Muscle of leg (tissue), 11 donors: Measurements from ENCODE around the gene KCNJ13. TPM values are rescaled to one million over a fixed set of nuclear protein-coding genes. Genes with fewer than 3 reads are reported as not detected.
A peak's percentile ranks its signal among the peaks of the same experiment; 100 is the strongest.

Experiments
- DNase-seq: peaks from one replicate; pipeline ENCODE4 v3.0.0; 2013
- H3K27ac ChIP-seq: one replicate; pipeline ENCODE4 v1.5.1; 2013; ENCODE audit warnings: mild to moderate bottlenecking, low read length, control low read depth
- H3K27me3 ChIP-seq: one replicate; pipeline ENCODE4 v1.6.1; 2013; ENCODE audit warnings: low read length; ENCODE audit not compliant: control insufficient read depth, insufficient read depth
- H3K36me3 ChIP-seq: one replicate; pipeline ENCODE4 v1.6.1; 2013; ENCODE audit warnings: low read length; ENCODE audit not compliant: control insufficient read depth, insufficient read depth
- H3K4me1 ChIP-seq: one replicate; pipeline ENCODE4 v1.6.1; 2013; ENCODE audit warnings: low read length; ENCODE audit not compliant: control insufficient read depth, insufficient read depth
- H3K4me3 ChIP-seq: one replicate; pipeline ENCODE4 v1.5.1; 2013; ENCODE audit warnings: low read length, control low read depth
- H3K9me3 ChIP-seq: replicated peaks from 2 replicates; pipeline ENCODE4 v1.6.1; 2013; ENCODE audit warnings: low read depth, low read length; ENCODE audit not compliant: control insufficient read depth
- WGBS: methylation state at CpG from one replicate; pipeline ENCODE4 v1.1.5; 2013; ENCODE audit warnings: missing lambda C conversion rate; ENCODE audit not compliant: insufficient coverage; 5-methylcytosine and 5-hydroxymethylcytosine counted together
- polyA plus RNA-seq, 8 donors: library from polyadenylated mRNA; unstranded; fragments of 120-200 nt; gene quantifications; one replicate each; pipeline versions ENCODE4 v1.2.1 to v1.2.3, GENCODE V29; 2013; ENCODE audit warnings: inconsistent platforms in 1 of 8, low replicate concordance in 1 of 8; ENCODE audit not compliant: insufficient read length in 8 of 8, insufficient read depth in 1 of 8
- total RNA-seq: library from RNA; stranded (reverse); fragments of 120-200 nt; gene quantifications from one replicate; pipeline ENCODE4 v1.2.4, GENCODE V29; 2013

KCNJ13 gene
- total and polyA plus RNA-seq, 9 donors, result 0.12 to 0.90 (median 0.20) TPM; not detected in 2

- WGBS, result no CpG with 5 or more reads among the region's 2 CpGs
- H3K36me3 ChIP-seq, result peaks cover 13% of the 10 kb centered on the region
Measured at GRCh38 chr2:232772531-232772930, 3.8 kb downstream of the KCNJ13 start.

GRCh38 chr2:232771870-232772269 is 4.5 kb downstream of the KCNJ13 start:
- no peaks in the 10 kb centered on the region for H3K4me1 ChIP-seq
- no peak overlapping the region for H3K27ac ChIP-seq
- H3K9me3 ChIP-seq, result no peaks in the 10 kb centered on the region
- DNase-seq, result no peak
- no peaks in the 10 kb centered on the region for H3K27me3 ChIP-seq
- peaks cover 16% of the 10 kb centered on the region for H3K36me3 ChIP-seq
- no CpG with 5 or more reads among the region's 1 CpG for WGBS
- no peak overlapping the region for H3K4me3 ChIP-seq

More at GRCh38 chr2:232772531-232772930, 3.8 kb downstream of the KCNJ13 start:
- Histone ChIP-seq H3K27me3 (no peaks in the 10 kb centered on the region), H3K9me3 (no peaks in the 10 kb centered on the region), H3K4me3 (no peak overlapping the region), H3K27ac (no peak overlapping the region), H3K4me1 (no peaks in the 10 kb centered on the region)
- DNase-seq, result no peak

- no peak for DNase-seq
- no peaks in the 10 kb centered on the region for H3K27me3 ChIP-seq
- no peak overlapping the region for H3K4me3 ChIP-seq
- H3K27ac ChIP-seq, result no peak overlapping the region
- H3K36me3 ChIP-seq, result peaks cover 16% of the 10 kb centered on the region
- H3K9me3 ChIP-seq, result no peaks in the 10 kb centered on the region
- H3K4me1 ChIP-seq, result no peaks in the 10 kb centered on the region
Measured at GRCh38 chr2:232770207-232770606, 6.2 kb downstream of the KCNJ13 start.

GRCh38 chr2:232767866-232768265 is 8.5 kb downstream of the KCNJ13 start:
- no CpG with 5 or more reads among the region's 1 CpG for WGBS
- Histone ChIP-seq H3K27ac (no peak overlapping the region), H3K9me3 (no peaks in the 10 kb centered on the region), H3K36me3 (peaks cover 23% of the 10 kb centered on the region), H3K4me1 (no peaks in the 10 kb centered on the region), H3K27me3 (no peaks in the 10 kb centered on the region), H3K4me3 (no peak overlapping the region)
- DNase-seq, result no peak

GRCh38 chr2:232761301-232761907 is 15.0 kb downstream of the KCNJ13 start:
- Histone ChIP-seq H3K27ac (no peak overlapping the region), H3K4me1 (no peaks in the 10 kb centered on the region), H3K9me3 (no peaks in the 10 kb centered on the region), H3K36me3 (peaks cover 15% of the 10 kb centered on the region), H3K4me3 (no peak overlapping the region), H3K27me3 (no peaks in the 10 kb centered on the region)
- DNase-seq, result peak; percentile 27
- no CpG with 5 or more reads among the region's 3 CpGs for WGBS

GRCh38 chr2:232757905-232758304 is 18.5 kb downstream of the KCNJ13 start:
- H3K9me3 ChIP-seq, result no peaks in the 10 kb centered on the region
- WGBS, result no CpG with 5 or more reads among the region's 2 CpGs
- peaks cover 14% of the 10 kb centered on the region for H3K36me3 ChIP-seq
- H3K27me3 ChIP-seq, result no peaks in the 10 kb centered on the region
- H3K27ac ChIP-seq, result no peak overlapping the region
- no peak for DNase-seq
- no peak overlapping the region for H3K4me3 ChIP-seq
- H3K4me1 ChIP-seq, result no peaks in the 10 kb centered on the region

- Histone ChIP-seq H3K4me3 (no peak overlapping the region), H3K9me3 (no peaks in the 10 kb centered on the region), H3K4me1 (no peaks in the 10 kb centered on the region), H3K27ac (no peak overlapping the region), H3K36me3 (peaks cover 33% of the 10 kb centered on the region), H3K27me3 (no peaks in the 10 kb centered on the region)
- no CpG with 5 or more reads among the region's 4 CpGs for whole genome bisulfite sequencing
- DNase-seq, result no peak
Measured at GRCh38 chr2:232750135-232750671, 26.2 kb downstream of the KCNJ13 start.

- H3K36me3 ChIP-seq, result peaks cover 33% of the 10 kb centered on the region
- no peaks in the 10 kb centered on the region for H3K27me3 ChIP-seq
- no peak overlapping the region for H3K27ac ChIP-seq
- H3K9me3 ChIP-seq, result no peaks in the 10 kb centered on the region
- H3K4me3 ChIP-seq, result no peak overlapping the region
- H3K4me1 ChIP-seq, result no peaks in the 10 kb centered on the region
- no CpG with 5 or more reads among the region's 3 CpGs for WGBS
- no peak for DNase-seq
Measured at GRCh38 chr2:232749331-232749730, 27.0 kb downstream of the KCNJ13 start.

- no peak overlapping the region for H3K27ac ChIP-seq
- H3K27me3 ChIP-seq, result no peaks in the 10 kb centered on the region
- H3K36me3 ChIP-seq, result peaks cover 28% of the 10 kb centered on the region
- H3K4me1 ChIP-seq, result no peaks in the 10 kb centered on the region
- H3K9me3 ChIP-seq, result no peaks in the 10 kb centered on the region
- H3K4me3 ChIP-seq, result no peak overlapping the region
- DNase-seq, result no peak
- no CpG with 5 or more reads among the region's 3 CpGs for WGBS
Measured at GRCh38 chr2:232748038-232748437, 28.3 kb downstream of the KCNJ13 start.

GRCh38 chr2:232744963-232745362 is 31.4 kb downstream of the KCNJ13 start:
- DNase-seq, result no peak
- H3K27ac ChIP-seq, result no peak overlapping the region
- H3K4me3 ChIP-seq, result no peak overlapping the region
- no peaks in the 10 kb centered on the region for H3K27me3 ChIP-seq
- H3K36me3 ChIP-seq, result peaks cover 14% of the 10 kb centered on the region
- no peaks in the 10 kb centered on the region for H3K4me1 ChIP-seq
- WGBS, result no CpG with 5 or more reads among the region's 1 CpG
- H3K9me3 ChIP-seq, result no peaks in the 10 kb centered on the region

GRCh38 chr2:232741972-232742371 is 34.4 kb downstream of the KCNJ13 start:
- no peaks in the 10 kb centered on the region for H3K9me3 ChIP-seq
- no peak for DNase-seq
- no peaks in the 10 kb centered on the region for H3K4me1 ChIP-seq
- 91% methylated on average over 1 of the region's 3 CpGs for WGBS
- no peaks in the 10 kb centered on the region for H3K27me3 ChIP-seq
- no peak overlapping the region for H3K4me3 ChIP-seq
- peaks cover 2% of the 10 kb centered on the region for H3K36me3 ChIP-seq
- H3K27ac ChIP-seq, result no peak overlapping the region
